GM18520 (cell line): ENCODE data around the gene EHD3.

ENCODE experiments used
- ATAC-seq: cut with Tn5 transposase; IDR thresholded peaks from one replicate; pipeline ENCODE4 v1.9.1; 2021; ENCODE audit not compliant: unreplicated experiment

Gene EHD3

GRCh38 chr2:31234683-31235503, 941 bp downstream of the EHD3 start:
- no peak for ATAC-seq

DNA sequence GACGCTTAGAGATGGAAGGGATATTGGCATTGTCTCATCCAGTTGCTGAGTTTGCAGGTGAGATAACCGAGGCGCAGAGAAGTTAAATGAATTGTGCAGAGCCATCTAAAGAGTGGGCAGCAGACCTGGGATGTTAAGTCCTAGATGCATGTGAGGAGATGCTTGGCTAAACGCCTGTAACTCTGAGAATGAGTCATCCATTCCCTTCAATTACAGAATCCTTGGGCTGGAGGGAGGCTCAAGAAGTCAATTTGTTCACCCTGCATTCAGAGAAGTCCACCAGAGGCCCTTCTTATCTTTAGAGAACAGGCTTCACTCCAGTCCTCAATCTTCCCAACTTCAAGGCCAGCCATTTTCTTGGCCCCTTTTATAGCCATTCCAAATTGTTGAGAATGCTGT, 1.6 kb downstream of the EHD3 start:
- no peak for ATAC-seq

DNA sequence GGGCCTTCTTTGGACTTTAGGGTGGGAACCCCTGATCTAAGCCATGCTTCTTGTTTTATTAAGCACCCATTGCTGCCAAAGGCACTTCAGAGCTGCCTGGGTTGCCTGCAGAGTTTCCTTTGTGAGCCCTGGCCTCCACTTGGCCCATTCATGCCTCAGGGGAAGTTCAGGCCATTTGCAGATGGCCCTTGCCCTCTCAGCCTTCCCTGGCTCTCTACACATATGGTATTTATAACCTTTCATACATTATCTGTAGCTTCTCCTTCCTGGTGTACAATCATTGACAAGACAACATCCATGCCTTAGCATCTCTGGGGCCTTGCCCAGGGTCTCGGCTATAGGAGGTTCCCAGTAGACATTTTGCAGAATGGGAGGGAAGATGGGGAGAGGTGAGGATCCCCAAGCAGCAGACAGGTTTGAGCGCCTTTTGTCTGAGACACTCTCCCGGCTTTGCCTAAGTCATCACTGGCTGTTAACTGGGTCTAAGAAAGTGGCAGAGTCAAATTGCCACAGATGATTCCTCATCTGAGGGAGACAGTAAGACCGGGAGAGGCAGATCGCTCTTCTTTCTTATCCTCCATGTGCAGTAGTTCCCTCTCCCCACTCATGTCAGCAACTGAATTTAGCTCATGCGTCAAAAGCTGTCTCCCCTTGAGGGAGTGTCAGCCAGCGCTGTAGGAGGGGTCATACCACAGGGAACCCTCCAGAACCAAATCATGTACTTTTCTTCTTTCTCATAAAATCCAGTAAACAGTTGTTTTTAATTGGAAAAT, 2.7 kb downstream of the EHD3 start:
- no peak for ATAC-seq

DNA sequence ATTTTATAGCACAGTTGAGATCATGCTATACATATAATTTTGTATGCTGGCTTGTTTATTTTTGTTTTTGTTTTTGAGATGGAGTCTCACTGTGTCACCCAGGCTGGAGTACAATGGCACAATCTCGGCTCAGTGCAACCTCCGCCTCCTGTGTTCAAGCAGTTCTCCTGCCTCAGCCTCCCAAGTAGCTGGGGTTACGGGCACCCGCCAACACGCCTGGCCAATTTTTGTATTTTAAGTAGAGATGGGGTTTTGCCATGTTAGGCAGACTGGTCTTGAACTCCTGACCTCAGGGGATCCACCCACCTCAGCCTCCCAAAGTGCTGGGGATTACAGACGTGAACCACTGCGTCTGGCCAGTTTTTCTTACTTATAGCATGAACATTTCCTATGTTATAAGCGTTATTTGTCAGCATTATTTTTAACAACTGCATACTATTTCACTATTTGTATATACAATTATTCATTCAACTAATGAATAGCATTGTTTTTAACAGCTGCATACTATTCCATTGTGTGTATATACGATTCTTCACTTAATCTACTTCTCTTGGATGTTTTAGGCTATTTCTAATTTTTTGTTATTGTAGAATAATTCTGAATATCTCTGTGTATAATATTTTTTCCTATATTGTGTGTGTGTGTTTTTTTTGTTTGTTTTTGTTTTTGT, 3.5 kb downstream of the EHD3 start:
- ATAC-seq, result no peak

DNA sequence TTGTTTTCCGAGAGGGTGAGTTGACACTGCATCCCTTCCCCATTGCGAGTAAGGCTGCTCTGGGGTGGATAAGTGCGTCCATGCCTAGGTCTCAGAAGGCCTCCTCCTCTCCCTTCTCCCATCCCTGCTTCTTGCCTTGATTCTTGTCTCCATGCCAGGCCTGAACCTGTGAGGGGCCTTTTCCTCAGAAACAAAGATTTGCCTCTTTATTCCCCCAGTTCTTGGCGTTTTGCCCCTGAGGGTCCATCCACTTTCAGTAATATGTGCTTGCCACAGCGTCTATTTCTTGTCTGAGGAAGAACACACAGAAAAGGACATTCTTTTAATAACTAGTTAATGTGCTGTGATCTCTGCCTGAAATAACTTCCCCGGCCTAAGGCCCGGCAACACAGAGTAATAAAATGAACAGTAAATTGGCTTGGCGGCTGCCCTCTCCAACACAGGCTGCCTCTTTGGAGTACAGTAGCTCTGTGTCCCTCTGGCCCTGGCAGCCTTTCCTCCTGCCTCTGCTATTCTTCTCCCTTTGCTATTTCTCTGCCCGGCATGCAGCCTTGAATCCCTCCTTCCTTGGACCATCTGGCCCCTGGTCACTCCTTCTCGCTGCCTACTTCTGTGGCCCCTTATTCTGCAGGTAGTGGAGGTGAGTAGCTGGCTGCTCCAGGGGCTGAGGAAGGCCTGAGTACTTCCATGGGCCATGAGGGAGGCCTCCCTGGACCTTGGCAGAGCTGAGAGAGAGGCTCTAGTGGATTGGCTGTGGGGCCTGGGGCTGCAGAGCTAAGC, 4.4 kb downstream of the EHD3 start:
- no peak for ATAC-seq

DNA sequence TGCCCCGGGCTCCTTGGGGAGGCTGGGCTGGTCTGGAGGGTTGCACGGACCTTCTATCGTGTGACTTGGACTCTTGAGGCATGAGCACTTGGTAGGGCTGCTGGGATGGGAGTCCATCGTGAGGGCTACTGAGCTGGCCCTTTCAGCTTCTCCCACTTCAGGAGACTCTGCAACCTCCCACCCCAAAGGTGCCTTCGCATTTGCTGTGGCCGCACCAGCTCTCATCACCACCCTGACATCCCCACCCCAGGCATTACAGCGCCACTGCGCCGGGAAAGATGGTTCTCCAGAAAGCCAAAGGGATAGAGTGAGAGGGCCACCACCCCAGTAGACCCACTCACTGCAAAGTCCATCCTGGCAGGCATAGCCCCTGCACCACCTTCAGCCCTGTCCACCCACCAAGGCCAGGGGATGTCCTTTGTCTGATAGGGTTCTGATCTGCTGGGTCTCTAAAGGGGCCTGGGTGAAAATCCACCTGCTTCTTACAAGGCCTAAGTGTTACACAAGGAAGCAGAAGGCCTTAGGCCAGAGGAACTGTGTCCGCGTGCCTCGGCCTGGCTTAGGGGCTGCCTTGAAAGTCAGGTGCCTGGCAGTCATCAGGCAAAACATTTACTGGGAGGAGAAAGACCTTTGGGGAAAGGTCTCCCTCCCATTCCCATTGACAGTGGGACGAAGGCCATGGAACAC, 5.1 kb downstream of the EHD3 start:
- no peak for ATAC-seq

DNA sequence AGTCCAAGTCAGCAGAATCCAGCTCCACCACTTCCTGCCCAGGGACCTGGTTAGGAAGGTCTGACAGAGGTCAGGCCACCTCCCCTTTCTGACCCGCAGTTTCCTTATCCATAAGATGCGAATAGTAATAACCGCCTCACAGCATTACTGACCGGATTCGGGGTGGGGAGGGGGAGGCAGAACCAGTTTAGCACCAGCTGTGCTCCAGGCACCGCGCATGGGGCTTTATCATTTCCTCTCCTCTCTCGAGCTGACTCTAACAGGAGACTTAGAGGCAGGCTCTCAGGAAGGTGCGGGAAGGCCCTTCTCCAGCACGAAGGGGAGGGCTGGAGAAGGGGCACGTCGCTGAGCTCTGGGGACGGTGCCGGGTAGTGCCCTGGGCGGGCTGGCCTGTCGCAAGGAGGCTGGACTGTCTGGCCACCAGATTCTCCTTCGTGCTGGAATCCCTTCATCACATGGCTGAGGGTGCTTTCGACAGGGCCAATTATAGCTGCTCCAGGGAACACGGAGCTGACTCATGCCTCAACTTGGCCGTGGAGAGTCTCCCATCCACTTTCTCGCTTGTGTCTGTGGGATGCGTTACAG, 5.7 kb downstream of the EHD3 start:
- ATAC-seq, result no peak

GRCh38 chr2:31240381-31241365, 6.7 kb downstream of the EHD3 start:
- ATAC-seq, result no peak

DNA sequence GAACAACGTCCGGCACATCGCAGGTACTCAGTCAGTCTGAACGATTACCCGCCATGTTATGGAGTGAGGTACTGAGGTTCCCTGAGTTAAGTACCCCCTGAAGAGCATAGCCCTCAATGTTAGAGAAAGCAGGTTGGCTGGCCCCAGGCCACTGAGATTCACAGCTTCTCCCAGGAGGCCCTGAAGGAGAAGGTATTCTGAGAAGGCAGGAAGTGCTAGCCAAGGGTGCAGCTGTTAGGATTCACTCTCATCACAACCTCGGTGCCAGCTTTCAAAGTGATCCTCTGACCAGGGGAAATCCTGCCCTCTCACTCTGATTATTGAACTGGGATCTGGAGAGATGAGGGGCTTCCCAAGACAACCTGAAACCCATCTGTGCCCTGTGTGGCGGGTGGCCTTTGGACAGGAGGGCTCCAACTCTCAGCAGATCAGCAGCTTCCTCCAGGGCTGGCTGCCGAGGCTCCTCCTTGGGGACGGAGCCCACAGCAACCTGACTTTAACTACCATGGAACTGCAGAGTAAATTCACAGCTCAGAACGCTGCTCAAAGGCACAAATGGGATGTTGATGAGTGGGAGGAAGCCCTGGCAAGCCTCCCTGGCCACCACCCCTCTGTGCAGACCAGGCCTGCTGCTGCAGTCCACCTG, 7.8 kb downstream of the EHD3 start:
- ATAC-seq, result no peak

DNA sequence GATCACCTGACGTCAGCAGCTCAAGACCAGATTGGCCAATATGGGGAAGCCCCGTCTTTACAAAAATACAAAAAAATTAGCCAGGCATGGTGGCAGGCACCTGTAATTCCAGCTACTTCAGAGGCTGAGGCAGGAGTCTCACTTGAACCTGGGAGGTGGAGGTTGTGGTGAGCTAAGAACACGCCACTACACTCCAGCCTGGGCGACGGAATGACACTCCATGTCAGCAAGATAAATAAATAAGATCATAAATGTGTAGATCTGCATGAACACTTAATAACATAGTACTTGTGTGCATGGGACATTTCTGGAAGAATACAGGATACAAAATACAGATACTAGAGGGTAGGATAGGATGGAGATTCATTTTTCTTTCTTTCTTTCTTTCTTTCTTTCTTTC, 9.1 kb downstream of the EHD3 start:
- no peak for ATAC-seq

- no peak for ATAC-seq
These were observed 10.1 kb downstream of the EHD3 start for GRCh38 chr2:31244101-31244500.

GRCh38 chr2:31246184-31246852, 12.4 kb downstream of the EHD3 start:
- ATAC-seq, result no peak

- no peak for ATAC-seq
These were observed 13.8 kb downstream of the EHD3 start for GRCh38 chr2:31247711-31248110.

- ATAC-seq, result no peak
These were observed 14.2 kb downstream of the EHD3 start for GRCh38 chr2:31248139-31248538.

GRCh38 chr2:31249009-31249690, 15.2 kb downstream of the EHD3 start:
- ATAC-seq, result no peak

GRCh38 chr2:31251018-31251417, 17.1 kb downstream of the EHD3 start:
- ATAC-seq, result no peak

- ATAC-seq, result no peak
These were observed 17.9 kb downstream of the EHD3 start for GRCh38 chr2:31251851-31252250.
